CD14-positive monocyte (primary cell): Measurements from ENCODE around the gene DLEC1. TPM values are rescaled to one million over a fixed set of nuclear protein-coding genes. Genes with fewer than 3 reads are reported as not detected.
A peak's percentile ranks its signal among the peaks of the same experiment; 100 is the strongest.

Experiments used
- DNase-seq, 3 donors: peaks; one replicate each; pipeline ENCODE4 v3.0.0-alpha.2; 2011 to 2022
- H2AFZ ChIP-seq: 2 replicates; pipeline ENCODE4 v1.6.0; 2012; ENCODE audit warnings: mild to moderate bottlenecking, low read depth, low read length, inconsistent platforms; ENCODE audit not compliant: insufficient read depth, poor library complexity, severe bottlenecking
- H3K27ac ChIP-seq, 2 donors: 1 replicate in 1 of 2; 2 replicates in 1 of 2; pipeline ENCODE4 v1.5.1; 2012 to 2013; ENCODE audit warnings: low read length in 2 of 2, control low read depth in 1 of 2, inconsistent platforms in 1 of 2, low read depth in 1 of 2, mild to moderate bottlenecking in 1 of 2
- H3K27me3 ChIP-seq, 2 donors: one replicate each; pipeline versions ENCODE4 v1.6.0 to v1.6.1; 2011 to 2013; ENCODE audit warnings: low read length in 2 of 2; ENCODE audit not compliant: control insufficient read depth in 2 of 2, insufficient read depth in 2 of 2
- H3K36me3 ChIP-seq, 2 donors: replicated peaks in 1 of 2; 1 replicate in 1 of 2; 2 replicates in 1 of 2; pipeline versions ENCODE4 v1.5.1 to v1.6.1; 2012 to 2013; ENCODE audit warnings: low read length in 2 of 2, control low read depth in 1 of 2, inconsistent platforms in 1 of 2, mild to moderate bottlenecking in 1 of 2; ENCODE audit not compliant: insufficient read depth in 2 of 2, control insufficient read depth in 1 of 2
- H3K4me1 ChIP-seq, 2 donors: 1 replicate in 1 of 2; 2 replicates in 1 of 2; pipeline versions ENCODE4 v1.5.1 to v1.6.1; 2012 to 2013; ENCODE audit warnings: low read length in 2 of 2, control low read depth in 1 of 2, inconsistent platforms in 1 of 2, mild to moderate bottlenecking in 1 of 2, moderate library complexity in 1 of 2; ENCODE audit not compliant: insufficient read depth in 2 of 2, control insufficient read depth in 1 of 2
- H3K4me2 ChIP-seq: replicated peaks from 2 replicates; pipeline ENCODE3; 2012; ENCODE audit warnings: low read length, moderate library complexity, mild to moderate bottlenecking; ENCODE audit not compliant: poor library complexity, severe bottlenecking; ENCODE audit errors: extremely low read depth
- H3K4me3 ChIP-seq, 3 experiments: fragments of 200-600 bp in 1 of 3; sonication (generic) in 1 of 3; replicated peaks in 1 of 3; 1 replicate in 2 of 3; 2 replicates in 1 of 3; pipeline ENCODE4 v1.5.1; 2011 to 2013; ENCODE audit warnings: low read length in 3 of 3, mild to moderate bottlenecking in 3 of 3, control low read depth in 2 of 3, low read depth in 2 of 3, inconsistent platforms in 1 of 3, moderate library complexity in 1 of 3
- H3K79me2 ChIP-seq: 2 replicates; pipeline ENCODE4 v1.6.0; 2012; ENCODE audit warnings: mild to moderate bottlenecking, control low read depth, inconsistent platforms, low read length, moderate library complexity; ENCODE audit not compliant: insufficient read depth
- H3K9ac ChIP-seq: 2 replicates; pipeline ENCODE4 v1.6.0; 2017; ENCODE audit warnings: low read length, mild to moderate bottlenecking; ENCODE audit not compliant: insufficient read depth, poor library complexity, severe bottlenecking
- H3K9me3 ChIP-seq, 2 donors: replicated peaks in 1 of 2; 1 replicate in 1 of 2; 2 replicates in 1 of 2; pipeline versions ENCODE4 v1.5.1 to v1.6.1; 2012 to 2013; ENCODE audit warnings: low read length in 2 of 2, control low read depth in 1 of 2; ENCODE audit not compliant: control insufficient read depth in 1 of 2, insufficient read depth in 1 of 2
- H4K20me1 ChIP-seq: 2 replicates; pipeline ENCODE4 v1.6.0; 2012; ENCODE audit warnings: mild to moderate bottlenecking, low read length, control low read depth, moderate library complexity; ENCODE audit not compliant: insufficient read depth
- H3K27ac Mint-ChIP-seq, 7 donors: one replicate each; pipeline ENCODE4 v1.8.0; 2020; ENCODE audit warnings: mild to moderate bottlenecking in 7 of 7, mixed read lengths in 7 of 7, moderate library complexity in 6 of 7, inconsistent platforms in 2 of 7
- H3K27me3 Mint-ChIP-seq, 3 donors: one replicate each; pipeline ENCODE4 v1.8.0; 2021 to 2022; ENCODE audit warnings: low read depth in 3 of 3, mild to moderate bottlenecking in 3 of 3, mixed read lengths in 3 of 3, moderate library complexity in 3 of 3, inconsistent platforms in 1 of 3
- H3K36me3 Mint-ChIP-seq, 2 donors: one replicate each; pipeline ENCODE4 v1.8.0; 2020; ENCODE audit warnings: mixed read lengths in 2 of 2, inconsistent platforms in 1 of 2, mild to moderate bottlenecking in 1 of 2
- H3K4me1 Mint-ChIP-seq: one replicate; pipeline ENCODE4 v1.8.0; 2020; ENCODE audit warnings: mild to moderate bottlenecking, mixed read lengths
- H3K4me3 Mint-ChIP-seq, 2 donors: one replicate each; pipeline ENCODE4 v1.8.0; 2020; ENCODE audit warnings: mild to moderate bottlenecking in 2 of 2, mixed read lengths in 2 of 2, moderate library complexity in 1 of 2
- H3K9me3 Mint-ChIP-seq, 7 donors: one replicate each; pipeline ENCODE4 v1.8.0; 2020 to 2022; ENCODE audit warnings: mixed read lengths in 7 of 7, mild to moderate bottlenecking in 6 of 7, moderate library complexity in 6 of 7, inconsistent platforms in 2 of 7
- WGBS: methylation state at CpG from one replicate; pipeline ENCODE4 v1.1.5; 2013; ENCODE audit warnings: missing lambda C conversion rate; ENCODE audit not compliant: insufficient coverage; 5-methylcytosine and 5-hydroxymethylcytosine counted together
- intact Hi-C, 2 donors: fragments of 100-400 bp; cut with micrococcal nuclease; formaldehyde crosslinking; loops; one replicate each; pipeline versions ENCODE4 v1.15.0 to v1.15.1; 2023
- polyA plus RNA-seq, 3 donors: library from polyadenylated mRNA; depleted of rRNA in 1 of 3; unstranded in 2 of 3; stranded (reverse) in 1 of 3; fragments of 300-500 nt in 2 of 3; fragments of >200 nt in 1 of 3; fragmentation: Illumina TruSeq in 2 of 3; gene quantifications; 1 replicate in 2 of 3; 2 replicates in 1 of 3; pipeline ENCODE4 v1.2.3, GENCODE V29; 2012 to 2021
- TF ChIP-seq, protein P1 (sequence below): fragments of 200-600 bp; IDR thresholded peaks from one replicate; pipeline ENCODE4 v1.8.0; 2022; ENCODE audit warnings: antibody characterized with exemption, mild to moderate bottlenecking

Gene DLEC1
- polyA plus RNA-seq, 3 donors = 0.11 to 0.81 (median 0.14) TPM

DNA sequence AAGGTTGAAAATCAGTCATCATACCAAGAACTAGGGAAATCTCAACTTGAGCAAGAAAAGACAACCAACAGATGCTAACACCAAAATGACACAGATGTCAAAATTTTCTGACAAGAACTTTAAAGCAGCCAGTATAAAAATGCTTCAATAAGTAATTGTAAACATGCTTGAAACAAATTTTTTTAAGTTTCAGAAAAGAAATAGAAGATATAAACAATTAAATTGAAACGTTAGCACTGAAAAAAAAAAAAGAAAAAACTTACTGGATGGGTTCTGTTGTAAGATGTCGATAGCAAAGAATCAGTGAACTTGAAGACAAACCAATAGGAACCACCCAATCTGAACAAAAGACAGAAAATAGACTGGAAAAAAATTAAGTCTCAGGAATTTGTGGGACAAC is 107.5 kb downstream of the DLEC1 start:
- peaks cover 3 to 13% (median 5%) of the 10 kb centered on the region in 7 donors for H3K9me3 Mint-ChIP-seq
- Histone ChIP-seq H3K4me1 (peaks cover 68 to 84% of the 10 kb centered on the region in 2 donors), H2AFZ (no peak overlapping the region)

DNA sequence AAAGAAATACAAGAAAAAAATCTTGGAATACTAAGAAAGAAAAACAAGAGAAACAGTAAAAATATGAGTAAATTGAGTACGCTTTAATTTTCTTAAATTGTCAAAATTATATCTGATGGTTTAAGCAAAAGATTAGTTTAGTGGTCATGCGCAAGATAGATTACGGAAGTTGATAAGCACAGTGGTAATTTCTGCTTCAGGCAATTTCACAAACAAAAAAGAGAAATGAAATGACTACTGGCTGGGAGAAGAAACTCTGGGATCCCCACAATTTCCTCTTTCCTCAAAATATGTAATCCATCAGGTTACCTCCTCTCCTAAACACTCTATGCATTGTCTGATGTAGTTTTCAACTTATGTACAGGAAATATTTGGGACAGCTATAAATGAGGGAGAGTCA is 108.4 kb downstream of the DLEC1 start:
- no peak overlapping the region for H3K4me3 Mint-ChIP-seq
- H3K27ac Mint-ChIP-seq = peak overlapping the region; percentile 96 to 99 (median 99)

More for the DNA sequence above, 107.5 kb downstream of the DLEC1 start:
- DNase-seq = no peak
- Histone ChIP-seq H4K20me1 (peaks cover 5% of the 10 kb centered on the region), H3K36me3 (peaks cover 7 to 13% of the 10 kb centered on the region in 2 donors), H3K4me3 (no peak overlapping the region), H3K9ac (no peak overlapping the region), H3K27ac (peak overlapping the region in 1 of 2 donors; percentile 89), H3K4me2 (no peak overlapping the region), H3K9me3 (no peaks in the 10 kb centered on the region), H3K79me2 (peaks cover under 1% of the 10 kb centered on the region), H3K27me3 (no peaks in the 10 kb centered on the region)
- Mint-ChIP-seq H3K36me3 (peaks cover 15 to 24% of the 10 kb centered on the region in 2 donors), H3K4me1 (peaks cover 70% of the 10 kb centered on the region), H3K4me3 (no peak overlapping the region), H3K27me3 (peaks cover 0 to 4% (median 0%) of the 10 kb centered on the region in 3 donors), H3K27ac (peak overlapping the region; percentile 83 to 99 (median 99))
- TF ChIP-seq, protein P1, sequence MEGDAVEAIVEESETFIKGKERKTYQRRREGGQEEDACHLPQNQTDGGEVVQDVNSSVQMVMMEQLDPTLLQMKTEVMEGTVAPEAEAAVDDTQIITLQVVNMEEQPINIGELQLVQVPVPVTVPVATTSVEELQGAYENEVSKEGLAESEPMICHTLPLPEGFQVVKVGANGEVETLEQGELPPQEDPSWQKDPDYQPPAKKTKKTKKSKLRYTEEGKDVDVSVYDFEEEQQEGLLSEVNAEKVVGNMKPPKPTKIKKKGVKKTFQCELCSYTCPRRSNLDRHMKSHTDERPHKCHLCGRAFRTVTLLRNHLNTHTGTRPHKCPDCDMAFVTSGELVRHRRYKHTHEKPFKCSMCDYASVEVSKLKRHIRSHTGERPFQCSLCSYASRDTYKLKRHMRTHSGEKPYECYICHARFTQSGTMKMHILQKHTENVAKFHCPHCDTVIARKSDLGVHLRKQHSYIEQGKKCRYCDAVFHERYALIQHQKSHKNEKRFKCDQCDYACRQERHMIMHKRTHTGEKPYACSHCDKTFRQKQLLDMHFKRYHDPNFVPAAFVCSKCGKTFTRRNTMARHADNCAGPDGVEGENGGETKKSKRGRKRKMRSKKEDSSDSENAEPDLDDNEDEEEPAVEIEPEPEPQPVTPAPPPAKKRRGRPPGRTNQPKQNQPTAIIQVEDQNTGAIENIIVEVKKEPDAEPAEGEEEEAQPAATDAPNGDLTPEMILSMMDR = no peak
- intact Hi-C loops = loop anchor here in 1 of 2 donors (10.0 kb wide), 1 partner anchor 62 kb away; no protein-coding TSS in a partner anchor
- WGBS = no CpG with 5 or more reads among the region's 2 CpGs

More for the DNA sequence above, 108.4 kb downstream of the DLEC1 start:
- Histone ChIP-seq H3K4me2 (peak overlapping the region; percentile 61), H3K27me3 (no peaks in the 10 kb centered on the region), H3K9ac (peak overlapping the region; percentile 37), H3K27ac (peak overlapping the region; percentile 88 to 89), H2AFZ (no peak overlapping the region), H3K4me1 (peaks cover 73 to 84% of the 10 kb centered on the region in 2 donors), H3K79me2 (no peaks in the 10 kb centered on the region), H4K20me1 (no peaks in the 10 kb centered on the region), H3K4me3 (peak overlapping the region in 1 of 3 experiments; percentile 55), H3K36me3 (peaks cover 0 to 4% of the 10 kb centered on the region in 2 donors), H3K9me3 (no peaks in the 10 kb centered on the region)
- H3K9me3 Mint-ChIP-seq = peaks cover 3 to 13% (median 6%) of the 10 kb centered on the region in 7 donors
- H3K4me1 Mint-ChIP-seq = peaks cover 68% of the 10 kb centered on the region
- H3K36me3 Mint-ChIP-seq = peaks cover 8 to 16% of the 10 kb centered on the region in 2 donors
- no CpG with 5 or more reads among the region's 3 CpGs for WGBS
- peak; percentile 57 to 88 (median 87) for DNase-seq
- intact Hi-C loops = loop anchor here in 1 of 2 donors (10.0 kb wide), 1 partner anchor 63 kb away; no protein-coding TSS in a partner anchor
- TF ChIP-seq, protein P1 = no peak
- peaks cover 0 to 4% (median 0%) of the 10 kb centered on the region in 3 donors for H3K27me3 Mint-ChIP-seq
